ENCODE measurements around the gene LINGO4.

Gene LINGO4

GRCh38 chr1:151790071-151790939 lies 14.9 kb downstream of the LINGO4 start, which contains the start of gene TDRKH (continued):
- TF ChIP-seq KLF17 (tag by site-specific recombination; IDR thresholded peaks at IDR 0.05) (peak; percentile 92), ZNF629 (tag by site-specific recombination; IDR thresholded peaks at IDR 0.05) (peak; percentile 69; the same call in 1 of the 2 replicates), PRDM10 (tag by site-specific recombination; IDR thresholded peaks at IDR 0.05) (peak; percentile 86), OVOL3 (tag by site-specific recombination; IDR thresholded peaks at IDR 0.05) (peak; percentile 43; the same call in 1 of the 2 replicates), ZSCAN4 (tag by site-specific recombination; IDR thresholded peaks at IDR 0.05) (peak; percentile 62), ZFP37 (tag by site-specific recombination; IDR thresholded peaks at IDR 0.05) (peak; percentile 81), ZNF843 (tag by site-specific recombination; IDR thresholded peaks at IDR 0.05) (peak; percentile 81), ZNF621 (tag by site-specific recombination; IDR thresholded peaks at IDR 0.05) (peak; percentile 93; the same call in 1 of the 2 replicates), ZBTB7A (tag by site-specific recombination; IDR thresholded peaks at IDR 0.05; ENCODE audit: low read depth) (peak; percentile 96), ZBTB6 (tag by site-specific recombination; IDR thresholded peaks at IDR 0.05) (peak; percentile 98), ZNF530 (tag by site-specific recombination; IDR thresholded peaks at IDR 0.05; ENCODE audit: low read depth) (no peak), ZNF324 (tag by site-specific recombination; IDR thresholded peaks at IDR 0.05) (peak; percentile 97), AEBP2 (tag by site-specific recombination; IDR thresholded peaks at IDR 0.05; ENCODE audit: borderline replicate concordance) (no peak; the same call in 1 of the 2 replicates), TSHZ1 (tag by site-specific recombination; IDR thresholded peaks at IDR 0.05; ENCODE audit: borderline replicate concordance) (peak; percentile 75; the same call in 1 of the 2 replicates), HOXA7 (CRISPR knock-in tag; IDR thresholded peaks at IDR 0.05; ENCODE audit: borderline replicate concordance) (no peak), ZNF184 (tag by site-specific recombination; IDR thresholded peaks at IDR 0.05) (no peak), ZNF146 (tag by site-specific recombination; IDR thresholded peaks at IDR 0.05) (peak; percentile 34; the same call in 1 of the 2 replicates), ZNF501 (tag by site-specific recombination; IDR thresholded peaks at IDR 0.05) (peak; percentile 98)

Measured in HEK293 (cell line).